Hepatocyte (in vitro differentiated cells): ENCODE data around the gene UBQLN1. TPM values are rescaled to one million over a fixed set of nuclear protein-coding genes. Genes with fewer than 3 reads are reported as not detected.
A peak's percentile ranks its signal among the peaks of the same experiment; 100 is the strongest.

Experiments
- DNase-seq: peaks from one replicate; pipeline ENCODE4 v3.0.0-alpha.2; 2016; ENCODE audit warnings: low spot score
- H2AFZ ChIP-seq: fragments of 200-600 bp; sonication (generic); 2 replicates; pipeline ENCODE4 v1.6.0; 2016; ENCODE audit warnings: antibody characterized with exemption, mild to moderate bottlenecking
- H3K27ac ChIP-seq: fragments of 200-600 bp; sonication (generic); 2 replicates; pipeline ENCODE4 v1.5.1; 2016; ENCODE audit warnings: mild to moderate bottlenecking
- H3K27me3 ChIP-seq: fragments of 200-600 bp; sonication (generic); 2 replicates; pipeline ENCODE4 v1.6.1; 2016
- H3K36me3 ChIP-seq: fragments of 200-600 bp; sonication (generic); replicated peaks from 2 replicates; pipeline ENCODE4 v1.5.1; 2016; ENCODE audit warnings: low read depth; ENCODE audit not compliant: insufficient read depth
- H3K4me1 ChIP-seq: fragments of 200-600 bp; sonication (generic); 2 replicates; pipeline ENCODE4 v1.5.1; 2016; ENCODE audit warnings: mild to moderate bottlenecking, moderate library complexity; ENCODE audit not compliant: insufficient read depth
- H3K4me2 ChIP-seq: fragments of 200-600 bp; sonication (generic); 2 replicates; pipeline ENCODE4 v1.6.0; 2016
- H3K4me3 ChIP-seq: fragments of 200-600 bp; sonication (generic); 2 replicates; pipeline ENCODE4 v1.5.1; 2016; ENCODE audit warnings: mild to moderate bottlenecking
- H3K79me2 ChIP-seq: fragments of 200-600 bp; sonication (generic); 2 replicates; pipeline ENCODE4 v1.6.0; 2017; ENCODE audit warnings: mild to moderate bottlenecking
- H3K9me2 ChIP-seq: fragments of 200-600 bp; sonication (generic); replicated peaks from 2 replicates; pipeline ENCODE4 v1.6.0; 2017; ENCODE audit warnings: mild to moderate bottlenecking; ENCODE audit not compliant: insufficient read depth
- H3K9me3 ChIP-seq: fragments of 200-600 bp; sonication (generic); 2 replicates; pipeline ENCODE4 v1.5.1; 2016; ENCODE audit warnings: low read depth, mild to moderate bottlenecking
- H4K20me1 ChIP-seq: fragments of 200-600 bp; sonication (generic); 2 replicates; pipeline ENCODE4 v1.6.0; 2016; ENCODE audit warnings: mild to moderate bottlenecking; ENCODE audit not compliant: insufficient read depth, poor library complexity, severe bottlenecking
- CTCF ChIP-seq: fragments of 200-600 bp; sonication (generic); IDR thresholded peaks from 2 replicates; pipeline ENCODE4 v1.5.1; 2016; ENCODE audit warnings: antibody characterized with exemption, mild to moderate bottlenecking; ENCODE audit not compliant: poor library complexity
- EZH2 ChIP-seq: fragments of 200-600 bp; sonication (generic); IDR thresholded peaks from 2 replicates; pipeline ENCODE4 v1.6.1; 2016; ENCODE audit warnings: antibody characterized with exemption, mild to moderate bottlenecking, borderline replicate concordance
- EZH2phosphoT487 ChIP-seq: fragments of 200-600 bp; sonication (generic); IDR thresholded peaks from one replicate; pipeline ENCODE4 v1.6.1; 2018; ENCODE audit warnings: antibody characterized with exemption, mild to moderate bottlenecking, low read depth, moderate library complexity; ENCODE audit not compliant: unreplicated experiment, severe bottlenecking
- WGBS: methylation state at CpG from one replicate; pipeline ENCODE4 v1.1.6; 2016; ENCODE audit warnings: low lambda C conversion rate; ENCODE audit errors: missing lambda C conversion rate; 5-methylcytosine and 5-hydroxymethylcytosine counted together
- polyA plus RNA-seq: library from polyadenylated mRNA; unstranded; fragments of >200 nt; fragmentation: Nextera tagmentation; extraction: Ambion mirVana; gene quantifications from 2 replicates; pipeline ENCODE4 v1.2.1, GENCODE V29; 2016
- total RNA-seq: library from RNA; depleted of rRNA; stranded (reverse); fragments of >200 nt; gene quantifications from 2 replicates; pipeline ENCODE4 v1.2.3, GENCODE V29; 2014

UBQLN1 gene
- total and polyA plus RNA-seq, 2 experiments from 2014 or later = 42.6 to 97.1 TPM

- Histone ChIP-seq H3K27ac (no peak overlapping the region), H3K4me3 (no peak overlapping the region), H3K36me3 (no peaks in the 10 kb centered on the region), H3K9me2 (no peaks in the 10 kb centered on the region), H3K79me2 (no peaks in the 10 kb centered on the region), H4K20me1 (no peaks in the 10 kb centered on the region), H3K4me2 (no peak overlapping the region), H3K9me3 (no peaks in the 10 kb centered on the region), H2AFZ (no peak overlapping the region), H3K4me1 (peaks cover 5% of the 10 kb centered on the region), H3K27me3 (no peaks in the 10 kb centered on the region)
- WGBS = 95% methylated on average over 2 of the region's 2 CpGs
- TF ChIP-seq CTCF (no peak), EZH2 (no peak), EZH2phosphoT487 (no peak)
- no peak for DNase-seq
These were observed 74.1 kb downstream of the UBQLN1 start for GRCh38 chr9:83633676-83634075.

- H2AFZ ChIP-seq = no peak overlapping the region
- no peak overlapping the region for H3K4me3 ChIP-seq
- no peak overlapping the region for H3K27ac ChIP-seq
- no peaks in the 10 kb centered on the region for H3K9me2 ChIP-seq
- no peak for TF ChIP-seq EZH2
- TF ChIP-seq EZH2phosphoT487 = no peak
- TF ChIP-seq CTCF = no peak
- 86% methylated on average over 1 of the region's 1 CpG for WGBS
- H3K36me3 ChIP-seq = no peaks in the 10 kb centered on the region
- no peak for DNase-seq
- H3K4me1 ChIP-seq = peaks cover 5% of the 10 kb centered on the region
- H3K9me3 ChIP-seq = no peaks in the 10 kb centered on the region
- no peak overlapping the region for H3K4me2 ChIP-seq
- no peaks in the 10 kb centered on the region for H4K20me1 ChIP-seq
- no peaks in the 10 kb centered on the region for H3K79me2 ChIP-seq
- H3K27me3 ChIP-seq = no peaks in the 10 kb centered on the region
These were observed 74.5 kb downstream of the UBQLN1 start for GRCh38 chr9:83633255-83633654.

GRCh38 chr9:83630938-83631457 is 76.8 kb downstream of the UBQLN1 start:
- H3K9me3 ChIP-seq = no peaks in the 10 kb centered on the region
- H3K4me2 ChIP-seq = peak overlapping the region; percentile 41
- peaks cover 5% of the 10 kb centered on the region for H3K4me1 ChIP-seq
- H3K9me2 ChIP-seq = no peaks in the 10 kb centered on the region
- no peaks in the 10 kb centered on the region for H3K79me2 ChIP-seq
- no peak for DNase-seq
- no peak overlapping the region for H3K4me3 ChIP-seq
- TF ChIP-seq CTCF = no peak
- TF ChIP-seq EZH2phosphoT487 = no peak
- TF ChIP-seq EZH2 = no peak
- no peaks in the 10 kb centered on the region for H4K20me1 ChIP-seq
- H3K36me3 ChIP-seq = no peaks in the 10 kb centered on the region
- H3K27ac ChIP-seq = no peak overlapping the region
- H3K27me3 ChIP-seq = no peaks in the 10 kb centered on the region
- WGBS = 9% methylated on average over 8 of the region's 11 CpGs
- no peak overlapping the region for H2AFZ ChIP-seq
